Measurements from ENCODE around the gene PLTP. TPM values are rescaled to one million over a fixed set of nuclear protein-coding genes. Genes with fewer than 3 reads are reported as not detected.
"Not testable (repeated sequence)": the region's sequence is repeated elsewhere in the genome, so short reads cannot be mapped to it uniquely, and the experiment has no call there.

The PLTP gene
- total and polyA plus RNA-seq, 3 experiments from 2014 or later: 0.45 to 3.2 (median 2.5) TPM

DNA sequence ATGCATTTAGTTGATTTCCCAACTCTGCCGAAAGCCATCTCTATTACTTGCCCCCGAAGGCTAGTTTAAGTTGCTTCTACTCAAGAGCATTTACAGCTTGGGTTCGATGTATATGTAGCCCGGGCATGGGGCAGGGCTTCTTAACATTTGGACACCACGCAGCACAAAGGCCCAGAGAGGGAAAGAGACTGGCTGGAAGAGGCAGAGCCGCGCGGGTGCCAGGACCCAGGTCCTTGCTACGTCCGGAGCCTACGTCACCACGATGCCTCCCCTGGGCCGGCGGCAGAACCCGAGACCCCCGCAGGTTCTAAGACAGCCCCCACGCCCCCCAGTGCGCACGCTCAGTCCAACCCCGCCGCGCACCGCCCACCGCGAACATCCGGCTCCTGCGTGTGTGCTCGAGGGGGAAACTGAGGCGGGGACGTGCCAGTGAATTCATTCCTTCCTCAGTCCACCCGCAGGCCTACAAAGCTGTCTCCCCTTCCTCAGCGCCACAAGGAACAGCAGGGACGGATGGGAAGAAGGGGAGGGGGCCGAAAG lies 22.2 kb upstream of the PLTP start:
- Histone ChIP-seq H3K9me3 (ENCODE audit: low read length) (no peaks in the 10 kb centered on the region), H3K36me3 (ENCODE audit: insufficient read depth, low read length) (peaks cover 19% of the 10 kb centered on the region), H3K27ac (ENCODE audit: low read depth, low read length) (peak overlapping the region; percentile 95), H3K4me3 (ENCODE audit: low read length) (peak overlapping the region; percentile 97), H3K4me1 (ENCODE audit: insufficient read depth, low read length) (peaks cover 12% of the 10 kb centered on the region), H3K27me3 (ENCODE audit: insufficient read depth, low read length, poor library complexity, severe bottlenecking) (no peaks in the 10 kb centered on the region)
- no peaks in the 10 kb centered on the region for H3K9me3 Mint-ChIP-seq
- H3K4me1 Mint-ChIP-seq: peaks cover 26 to 39% (median 27%) of the 10 kb centered on the region in 3 donors
- peak overlapping the region; percentile 92 to 99 (median 96) for H3K27ac Mint-ChIP-seq
- peak in 3 of 5 donors; percentile 39 to 80 (median 49) for DNase-seq
- H3K4me3 Mint-ChIP-seq: peak overlapping the region; percentile 90 to 97 (median 97)
- ChIA-PET CTCF (interaction anchor here (0.9 to 4.1 kb wide), 12 partner anchors 8 to 142 kb away, joined by 3 to 46 read pairs (median 4); partner anchors contain the start of genes CTSA, DNTTIP1, NEURL2 and PLTP), POLR2A (interaction anchor here (0.6 to 4.6 kb wide), 18 partner anchors 10 to 109 kb away, joined by 3 to 113 read pairs (median 4); partner anchors contain the start of genes ACOT8, CTSA, PLTP and ZNF335)
- peaks cover 0 to 40% (median 5%) of the 10 kb centered on the region in 3 donors for H3K36me3 Mint-ChIP-seq
- no peaks in the 10 kb centered on the region for H3K27me3 Mint-ChIP-seq

DNA sequence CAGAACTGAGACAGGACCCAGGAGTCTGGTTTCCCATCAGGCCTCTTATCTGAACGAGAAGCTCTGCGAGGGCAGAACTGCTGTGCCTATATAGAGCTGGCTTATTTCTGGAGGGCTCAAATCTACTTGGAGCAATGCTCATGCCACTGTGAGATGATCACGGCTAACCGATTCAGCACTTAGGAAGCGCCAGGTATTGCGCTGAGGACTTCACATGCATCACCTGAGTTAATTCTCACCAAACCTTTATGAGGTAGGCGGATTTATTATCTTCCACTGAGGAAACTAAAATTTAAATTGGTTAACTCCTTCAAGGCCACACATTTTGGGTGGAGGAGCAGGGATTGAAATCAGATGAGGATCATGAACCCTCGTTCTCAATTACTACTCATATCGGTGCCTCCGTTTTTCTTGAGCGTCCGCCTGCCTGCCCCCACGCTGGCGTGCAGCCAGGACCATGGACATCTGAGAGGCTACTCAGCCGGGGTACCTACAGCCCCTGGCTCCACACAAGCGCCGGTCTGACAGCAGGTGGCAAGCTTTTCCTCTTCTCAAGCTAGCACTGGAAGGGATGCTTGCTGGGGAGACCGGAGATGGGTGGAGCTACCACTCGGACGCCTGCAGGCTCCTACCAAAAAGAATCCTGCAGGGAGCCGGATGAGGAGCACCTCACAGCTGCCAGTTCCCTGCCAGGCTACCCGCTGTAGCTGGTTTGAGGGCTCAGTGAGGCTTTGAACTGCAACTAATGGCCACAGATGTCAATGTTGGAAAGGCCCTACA lies 21.5 kb upstream of the PLTP start:
- Mint-ChIP-seq H3K4me3 (peak overlapping the region; percentile 90 to 97 (median 97)), H3K9me3 (no peaks in the 10 kb centered on the region), H3K27ac (peak overlapping the region; percentile 92 to 99 (median 96)), H3K27me3 (no peaks in the 10 kb centered on the region), H3K36me3 (peaks cover 0 to 34% (median 4%) of the 10 kb centered on the region in 3 donors), H3K4me1 (peaks cover 25 to 40% (median 26%) of the 10 kb centered on the region in 3 donors)
- no peaks in the 10 kb centered on the region for H3K9me3 ChIP-seq (ENCODE audit: low read length)
- peak overlapping the region; percentile 95 for H3K27ac ChIP-seq (ENCODE audit: low read depth, low read length)
- peaks cover 13% of the 10 kb centered on the region for H3K36me3 ChIP-seq (ENCODE audit: insufficient read depth, low read length)
- ChIA-PET CTCF (interaction anchor here (0.9 to 4.1 kb wide), 12 partner anchors 8 to 142 kb away, joined by 3 to 46 read pairs (median 4); partner anchors contain the start of genes CTSA, DNTTIP1, NEURL2 and PLTP), POLR2A (interaction anchor here (0.6 to 4.6 kb wide), 13 partner anchors 10 to 109 kb away, joined by 3 to 113 read pairs (median 19); partner anchors contain the start of genes ACOT8, CTSA, PLTP and ZNF335)
- H3K27me3 ChIP-seq (ENCODE audit: insufficient read depth, low read length, poor library complexity, severe bottlenecking): no peaks in the 10 kb centered on the region
- H3K4me3 ChIP-seq (ENCODE audit: low read length): peak overlapping the region; percentile 97
- DNase-seq: peak; percentile 34 to 75 (median 50)
- peaks cover 12% of the 10 kb centered on the region for H3K4me1 ChIP-seq (ENCODE audit: insufficient read depth, low read length)

DNA sequence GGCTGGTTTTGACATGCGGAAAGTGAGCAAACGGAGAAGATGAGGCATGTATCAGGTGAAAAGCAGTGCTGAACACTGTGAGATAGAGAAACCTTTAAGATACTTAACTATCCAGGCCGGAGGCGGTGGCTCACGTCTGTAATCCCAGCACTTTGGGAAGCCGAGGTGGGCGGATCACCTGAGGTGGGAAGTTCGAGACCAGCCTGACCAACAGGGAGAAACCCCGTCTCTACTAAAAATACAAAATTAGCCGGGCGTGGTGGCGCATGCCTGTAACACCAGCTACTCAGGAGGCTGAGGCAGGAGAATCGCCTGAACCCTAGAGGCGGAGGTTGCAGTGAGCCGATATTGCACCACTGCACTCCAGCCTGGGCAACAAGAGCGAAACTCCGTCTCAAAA lies 19.7 kb upstream of the PLTP start:
- H3K27ac Mint-ChIP-seq; H3K36me3 ChIP-seq (ENCODE audit: insufficient read depth, low read length); H3K27me3 Mint-ChIP-seq; H3K27ac ChIP-seq (ENCODE audit: low read depth, low read length); H3K9me3 Mint-ChIP-seq; H3K4me3 ChIP-seq (ENCODE audit: low read length); H3K9me3 ChIP-seq (ENCODE audit: low read length); H3K4me1 ChIP-seq (ENCODE audit: insufficient read depth, low read length); H3K27me3 ChIP-seq (ENCODE audit: insufficient read depth, low read length, poor library complexity, severe bottlenecking); DNase-seq: not testable (repeated sequence)
- CTCF ChIA-PET: interaction anchor here (0.7 to 1.6 kb wide), 3 partner anchors 38 to 82 kb away, joined by 3 to 7 read pairs (median 3); no protein-coding TSS in a partner anchor
- Mint-ChIP-seq H3K4me1 (peaks cover 11 to 26% (median 11%) of the 10 kb centered on the region in 3 donors), H3K4me3 (peak overlapping the region in 2 of 7 donors; percentile 85 to 90), H3K36me3 (peaks cover 0 to 18% (median 0%) of the 10 kb centered on the region in 3 donors)
- POLR2A ChIA-PET: interaction anchor here (0.7 kb wide), 1 partner anchor 18 kb away, joined by 6 read pairs; no protein-coding TSS in a partner anchor

DNA sequence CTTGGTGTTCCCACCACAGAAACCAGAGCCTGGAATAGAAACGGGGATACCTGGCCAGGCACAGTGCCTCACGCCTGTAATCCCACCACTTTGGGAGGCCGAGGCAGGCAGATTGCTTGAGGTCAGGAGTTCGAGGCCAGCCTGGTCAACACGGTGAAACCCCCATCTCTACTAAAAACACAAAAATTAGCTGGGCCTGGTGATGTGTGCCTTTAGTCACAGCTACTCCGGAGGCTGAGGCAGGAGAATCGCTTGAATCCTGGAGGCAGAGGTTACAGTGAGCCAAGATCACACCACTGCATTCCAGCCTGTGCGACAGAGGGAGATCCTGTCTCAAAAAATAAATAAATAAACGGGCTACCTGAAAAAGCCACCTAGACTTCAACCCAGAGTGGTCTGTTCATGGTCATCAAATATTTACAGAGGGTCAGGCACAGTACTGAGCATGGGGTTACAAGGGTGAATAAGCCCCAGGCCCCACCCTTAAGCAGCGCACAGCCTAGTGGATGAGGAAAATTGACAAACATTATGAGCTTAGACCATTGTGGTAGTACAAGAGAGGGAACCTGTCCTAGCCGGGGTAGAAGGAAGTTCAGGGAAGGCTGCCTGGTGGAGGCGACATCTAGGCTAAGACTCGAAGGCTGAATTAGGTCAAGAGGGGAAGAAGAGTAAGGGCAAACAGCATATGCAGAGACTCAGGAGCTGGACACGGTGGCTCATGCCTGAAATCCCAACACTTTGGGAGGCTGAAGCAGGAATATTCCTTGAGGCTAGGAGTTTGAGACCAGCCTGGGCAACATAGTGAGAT lies 15.3 kb upstream of the PLTP start:
- no peaks in the 10 kb centered on the region for H3K36me3 ChIP-seq (ENCODE audit: insufficient read depth, low read length)
- Mint-ChIP-seq H3K27ac (peak overlapping the region in 2 of 8 donors; percentile 18 to 36), H3K4me3 (peak overlapping the region in 1 of 7 donors; percentile 55), H3K4me1 (peaks cover 0 to 8% (median 0%) of the 10 kb centered on the region in 3 donors), H3K27me3 (peaks cover 0 to 4% of the 10 kb centered on the region in 2 donors), H3K9me3 (no peaks in the 10 kb centered on the region), H3K36me3 (no peaks in the 10 kb centered on the region)
- H3K9me3 ChIP-seq (ENCODE audit: low read length): no peaks in the 10 kb centered on the region
- no peak overlapping the region for H3K27ac ChIP-seq (ENCODE audit: low read depth, low read length)
- no peaks in the 10 kb centered on the region for H3K27me3 ChIP-seq (ENCODE audit: insufficient read depth, low read length, poor library complexity, severe bottlenecking)
- ChIA-PET CTCF (interaction anchor here (1.0 to 1.2 kb wide), 2 partner anchors 8 to 23 kb away, joined by 3 to 4 read pairs; no protein-coding TSS in a partner anchor), POLR2A (interaction anchor here (0.9 kb wide), 1 partner anchor 12 kb away, joined by 3 read pairs; no protein-coding TSS in a partner anchor)
- no peak overlapping the region for H3K4me3 ChIP-seq (ENCODE audit: low read length)
- H3K4me1 ChIP-seq (ENCODE audit: insufficient read depth, low read length): no peaks in the 10 kb centered on the region
- no peak for DNase-seq

DNA sequence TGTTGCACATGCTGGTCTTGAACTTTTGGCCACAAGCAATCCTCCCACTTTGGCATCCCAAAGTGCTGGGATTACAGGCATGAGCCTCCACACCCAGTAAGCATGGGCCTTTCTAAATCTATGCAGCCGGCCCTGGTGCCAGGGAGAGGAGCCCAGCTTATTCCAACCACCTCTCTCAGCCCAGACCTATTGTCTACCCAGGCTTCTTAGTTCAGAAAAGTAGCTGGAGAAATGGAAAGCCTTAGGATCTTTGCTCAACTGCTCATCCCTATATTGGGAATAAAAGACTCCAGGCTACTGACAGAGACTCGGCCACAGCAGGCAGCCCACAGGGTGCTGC lies 14.7 kb upstream of the PLTP start:
- peaks cover 2 to 4% of the 10 kb centered on the region in 2 donors for H3K27me3 Mint-ChIP-seq
- Histone ChIP-seq H3K4me1 (ENCODE audit: insufficient read depth, low read length) (no peaks in the 10 kb centered on the region), H3K27me3 (ENCODE audit: insufficient read depth, low read length, poor library complexity, severe bottlenecking) (no peaks in the 10 kb centered on the region), H3K9me3 (ENCODE audit: low read length) (no peaks in the 10 kb centered on the region), H3K27ac (ENCODE audit: low read depth, low read length) (no peak overlapping the region), H3K4me3 (ENCODE audit: low read length) (no peak overlapping the region), H3K36me3 (ENCODE audit: insufficient read depth, low read length) (no peaks in the 10 kb centered on the region)
- no peaks in the 10 kb centered on the region for H3K36me3 Mint-ChIP-seq
- no peak for DNase-seq
- peaks cover 0 to 8% (median 0%) of the 10 kb centered on the region in 3 donors for H3K4me1 Mint-ChIP-seq
- H3K27ac Mint-ChIP-seq: no peak overlapping the region
- no peak overlapping the region for H3K4me3 Mint-ChIP-seq
- H3K9me3 Mint-ChIP-seq: no peaks in the 10 kb centered on the region
- ChIA-PET CTCF (interaction anchor here (0.9 kb wide), 1 partner anchor 60 kb away, joined by 3 read pairs; no protein-coding TSS in a partner anchor), POLR2A (no interaction called here)

DNA sequence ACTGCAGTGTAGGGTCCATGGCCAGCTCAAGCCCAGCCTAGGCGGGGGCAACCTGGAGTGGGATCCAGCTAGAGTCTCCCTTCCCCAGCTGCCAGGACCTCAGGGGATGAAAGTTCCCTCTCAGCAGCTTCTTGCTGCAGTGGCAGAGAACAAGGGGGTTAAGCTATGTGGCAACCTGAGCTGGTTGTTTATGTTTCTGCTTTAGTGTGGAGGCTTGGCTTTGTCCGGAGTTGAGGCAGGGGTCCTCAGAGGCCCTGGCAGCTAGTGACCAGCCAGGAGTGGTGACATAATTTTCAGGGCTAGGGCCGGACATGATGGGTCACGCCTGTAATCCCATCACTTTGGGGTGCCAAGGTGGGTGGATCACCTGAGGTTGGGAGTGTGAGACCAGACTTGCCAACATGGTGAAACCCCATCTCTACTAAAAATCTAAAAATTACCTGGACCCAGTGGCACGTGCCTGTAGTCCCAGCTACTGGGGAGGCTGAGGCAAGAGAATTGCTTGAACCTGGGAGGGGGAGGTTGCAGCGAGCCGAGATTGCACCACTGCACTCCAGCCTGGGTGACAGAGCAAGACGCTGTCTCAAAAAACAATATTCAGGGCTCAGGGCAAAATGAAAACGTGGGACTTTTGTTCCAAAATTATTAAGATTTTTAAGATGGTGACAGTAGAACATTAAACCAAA lies 14.0 kb upstream of the PLTP start:
- ChIA-PET POLR2A (interaction anchor here (0.7 kb wide), 1 partner anchor 9 kb away, joined by 3 read pairs; no protein-coding TSS in a partner anchor), CTCF (interaction anchor here (0.9 to 1.0 kb wide), 2 partner anchors 8 to 61 kb away, joined by 3 to 4 read pairs; no protein-coding TSS in a partner anchor)
- Mint-ChIP-seq H3K27me3 (peaks cover 5 to 9% of the 10 kb centered on the region in 2 donors), H3K36me3 (peaks cover 0 to 3% (median 0%) of the 10 kb centered on the region in 3 donors), H3K9me3 (no peaks in the 10 kb centered on the region), H3K4me3 (no peak overlapping the region), H3K27ac (no peak overlapping the region), H3K4me1 (peaks cover 0 to 8% (median 0%) of the 10 kb centered on the region in 3 donors)
- Histone ChIP-seq H3K27me3 (ENCODE audit: insufficient read depth, low read length, poor library complexity, severe bottlenecking) (no peaks in the 10 kb centered on the region), H3K4me1 (ENCODE audit: insufficient read depth, low read length) (no peaks in the 10 kb centered on the region), H3K27ac (ENCODE audit: low read depth, low read length) (no peak overlapping the region), H3K4me3 (ENCODE audit: low read length) (no peak overlapping the region), H3K9me3 (ENCODE audit: low read length) (no peaks in the 10 kb centered on the region), H3K36me3 (ENCODE audit: insufficient read depth, low read length) (no peaks in the 10 kb centered on the region)
- no peak for DNase-seq
